SU-DHL-6 (cell line): ENCODE results near the gene XKR7.

ENCODE experiments used
- H2AFZ ChIP-seq: fragments of 200-600 bp; sonication (generic); 2 replicates; pipeline ENCODE4 v1.6.1; 2014; ENCODE audit warnings: low read depth, mild to moderate bottlenecking, moderate library complexity, mixed read lengths, antibody characterized with exemption, low read length; ENCODE audit not compliant: severe bottlenecking
- H3F3A ChIP-seq: fragments of 200-600 bp; shearing (Covaris generic); 2 replicates; pipeline ENCODE4 v1.6.0; 2016; ENCODE audit warnings: antibody characterized with exemption, mild to moderate bottlenecking; ENCODE audit not compliant: insufficient read depth
- H3K27ac ChIP-seq: fragments of 200-600 bp; sonication (generic); 2 replicates; pipeline ENCODE4 v1.5.1; 2016; ENCODE audit warnings: low read depth, mild to moderate bottlenecking, low read length, moderate library complexity, mixed read lengths
- H3K27me3 ChIP-seq: fragments of 200-600 bp; sonication (generic), shearing (Covaris generic); 2 replicates; pipeline ENCODE4 v1.6.0; 2014; ENCODE audit warnings: mild to moderate bottlenecking, low read length
- H3K36me3 ChIP-seq: fragments of 200-600 bp; sonication (generic); 2 replicates; pipeline ENCODE4 v1.6.1; 2014; ENCODE audit warnings: mild to moderate bottlenecking, low read length, mixed read lengths
- H3K4me2 ChIP-seq: fragments of 300-600, 200-600 bp; shearing (Covaris generic), sonication (generic); 2 replicates; pipeline ENCODE4 v1.6.0; 2014; ENCODE audit warnings: low read length, low read depth, mild to moderate bottlenecking; ENCODE audit not compliant: poor library complexity, severe bottlenecking
- H3K4me3 ChIP-seq: fragments of 200-600 bp; sonication (generic); 2 replicates; pipeline ENCODE4 v1.5.1; 2014; ENCODE audit warnings: antibody characterized with exemption, low read length, mild to moderate bottlenecking, mixed read lengths; ENCODE audit not compliant: insufficient read depth, poor library complexity, severe bottlenecking
- H3K79me2 ChIP-seq: fragments of 200-600 bp; sonication (generic); 2 replicates; pipeline ENCODE4 v1.6.1; 2014; ENCODE audit warnings: mild to moderate bottlenecking, low read length, moderate library complexity; ENCODE audit not compliant: insufficient read depth
- H3K9ac ChIP-seq: fragments of 200-600 bp; sonication (generic); 2 replicates; pipeline ENCODE4 v1.7.0; 2014; ENCODE audit warnings: mild to moderate bottlenecking, low read length
- H3K9me2 ChIP-seq: fragments of 200-600 bp; sonication (generic); replicated peaks from 2 replicates; pipeline ENCODE4 v1.6.1; 2014; ENCODE audit warnings: low read length; ENCODE audit not compliant: insufficient read depth
- H3K9me3 ChIP-seq: fragments of 200-600 bp; sonication (generic); 2 replicates; pipeline ENCODE4 v1.6.1; 2014; ENCODE audit warnings: low read length, mixed read lengths; ENCODE audit not compliant: insufficient read depth
- H4K20me1 ChIP-seq: fragments of 200-600 bp; sonication (generic); 2 replicates; pipeline ENCODE4 v1.6.1; 2014; ENCODE audit warnings: low read depth, mild to moderate bottlenecking, antibody characterized with exemption, low read length, moderate library complexity, mixed read lengths
- CTCF ChIP-seq: fragments of 200-600 bp; sonication (generic); IDR thresholded peaks from one replicate; pipeline ENCODE4 v1.5.1; 2017; ENCODE audit warnings: antibody characterized with exemption, mild to moderate bottlenecking, low read length, moderate library complexity; ENCODE audit not compliant: insufficient read depth, poor library complexity, severe bottlenecking
- EZH2phosphoT487 ChIP-seq: fragments of 200-600 bp; sonication (generic), shearing (Covaris generic); conservative IDR thresholded peaks from 2 replicates; pipeline ENCODE4 v1.6.1; 2018; ENCODE audit warnings: mild to moderate bottlenecking, antibody characterized with exemption, low read length, moderate library complexity, mixed read lengths

Gene XKR7

GRCh38 chr20:31949877-31950646 lies 17.9 kb upstream of the XKR7 start:
- Histone ChIP-seq H3K9me2 (no peaks in the 10 kb centered on the region), H3K4me2 (peak overlapping the region; percentile 95), H3K4me3 (peak overlapping the region; percentile 86), H4K20me1 (0 out of 2 replicates have a peak, but pooled peaks cover 5% of the 10 kb centered on the region), H3K79me2 (peaks cover 24% of the 10 kb centered on the region), H3F3A (no peaks in the 10 kb centered on the region), H3K27ac (no peak overlapping the region), H3K36me3 (peaks cover 18% of the 10 kb centered on the region), H3K9me3 (no peaks in the 10 kb centered on the region), H3K9ac (peak overlapping the region; percentile 83), H3K27me3 (no peaks in the 10 kb centered on the region), H2AFZ (no peak overlapping the region)
- TF ChIP-seq EZH2phosphoT487: no peak
- no peak for TF ChIP-seq CTCF

- no peaks in the 10 kb centered on the region for H3F3A ChIP-seq
- peaks cover 18% of the 10 kb centered on the region for H3K36me3 ChIP-seq
- H4K20me1 ChIP-seq: 0 out of 2 replicates have a peak, but pooled peaks cover 5% of the 10 kb centered on the region
- peak overlapping the region; percentile 95 for H3K4me2 ChIP-seq
- no peaks in the 10 kb centered on the region for H3K9me3 ChIP-seq
- TF ChIP-seq EZH2phosphoT487 (no peak), CTCF (no peak)
- peak overlapping the region; percentile 76 for H2AFZ ChIP-seq
- no peaks in the 10 kb centered on the region for H3K9me2 ChIP-seq
- H3K4me3 ChIP-seq: peak overlapping the region; percentile 86
- H3K79me2 ChIP-seq: peaks cover 24% of the 10 kb centered on the region
- peak overlapping the region; percentile 83 for H3K9ac ChIP-seq
- peak overlapping the region; percentile 37; the same call in 1 of the 2 replicates for H3K27ac ChIP-seq
- no peaks in the 10 kb centered on the region for H3K27me3 ChIP-seq
These were observed 16.8 kb upstream of the XKR7 start for GRCh38 chr20:31951203-31951529.

GRCh38 chr20:31951530-31952453 lies 16.2 kb upstream of the XKR7 start, which contains the start of gene PDRG1:
TSS of gene PDRG1 (minus strand) at chr20:31952046. CDS start at chr20:31951961, 85 bp downstream.
- TF ChIP-seq EZH2phosphoT487 (no peak), CTCF (peak; percentile 87)
- H3K9me2 ChIP-seq: no peaks in the 10 kb centered on the region
- no peaks in the 10 kb centered on the region for H3K27me3 ChIP-seq
- H4K20me1 ChIP-seq: 0 out of 2 replicates have a peak, but pooled peaks cover 5% of the 10 kb centered on the region
- H3F3A ChIP-seq: no peaks in the 10 kb centered on the region
- peak within 1 kb of the TSS; percentile 95 for H3K4me2 ChIP-seq
- H3K36me3 ChIP-seq: peaks cover 18% of the 10 kb centered on the region
- peak within 1 kb of the TSS; percentile 76 for H2AFZ ChIP-seq
- H3K79me2 ChIP-seq: peaks cover 24% of the 10 kb centered on the region
- H3K9me3 ChIP-seq: no peaks in the 10 kb centered on the region
- H3K9ac ChIP-seq: peak within 1 kb of the TSS; percentile 83
- H3K4me3 ChIP-seq: peak within 1 kb of the TSS; percentile 86
- peak within 1 kb of the TSS; percentile 37 for H3K27ac ChIP-seq
